GM19397 (cell line): ENCODE results near the gene GLIS1.

ENCODE experiments used
- ATAC-seq: cut with Tn5 transposase; IDR thresholded peaks from one replicate; pipeline ENCODE4 v1.9.1; 2021; ENCODE audit warnings: mild to moderate bottlenecking, moderate library complexity; ENCODE audit not compliant: unreplicated experiment

Gene GLIS1

GRCh38 chr1:53640701-53641075 lies 98.3 kb downstream of the GLIS1 start:
- ATAC-seq = no peak

- ATAC-seq = no peak
Measured at GRCh38 chr1:53639996-53640700, 98.8 kb downstream of the GLIS1 start.

- ATAC-seq = no peak
Measured at GRCh38 chr1:53639251-53639763, 99.7 kb downstream of the GLIS1 start.

GRCh38 chr1:53638360-53639035 lies 100.5 kb downstream of the GLIS1 start:
- ATAC-seq = no peak

- no peak for ATAC-seq
Measured at GRCh38 chr1:53637511-53638359, 101.2 kb downstream of the GLIS1 start.

- ATAC-seq = no peak
Measured at GRCh38 chr1:53636621-53637171, 102.3 kb downstream of the GLIS1 start.

- ATAC-seq = no peak
Measured at GRCh38 chr1:53634571-53634979, 104.4 kb downstream of the GLIS1 start.

GRCh38 chr1:53633073-53633704 lies 105.8 kb downstream of the GLIS1 start:
- no peak for ATAC-seq

GRCh38 chr1:53631622-53632310 lies 107.2 kb downstream of the GLIS1 start:
- ATAC-seq = no peak

GRCh38 chr1:53629101-53629691 lies 109.8 kb downstream of the GLIS1 start:
- ATAC-seq = no peak

- ATAC-seq = no peak
Measured at GRCh38 chr1:53628286-53628955, 110.5 kb downstream of the GLIS1 start.

- no peak for ATAC-seq
Measured at GRCh38 chr1:53627666-53628065, 111.3 kb downstream of the GLIS1 start.

GRCh38 chr1:53627031-53627430 lies 111.9 kb downstream of the GLIS1 start:
- no peak for ATAC-seq

GRCh38 chr1:53626616-53627015 lies 112.3 kb downstream of the GLIS1 start:
- ATAC-seq = no peak

GRCh38 chr1:53625766-53626520 lies 113.0 kb downstream of the GLIS1 start:
- ATAC-seq = no peak

GRCh38 chr1:53625049-53625448 lies 113.9 kb downstream of the GLIS1 start:
- ATAC-seq = no peak

- ATAC-seq = no peak
Measured at GRCh38 chr1:53622531-53622930, 116.4 kb downstream of the GLIS1 start.

- ATAC-seq = no peak
Measured at GRCh38 chr1:53621144-53621543, 117.8 kb downstream of the GLIS1 start.
